Measurements from ENCODE around the gene HBEGF. TPM values are rescaled to one million over a fixed set of nuclear protein-coding genes. Genes with fewer than 3 reads are reported as not detected.

HBEGF gene
- total and polyA plus RNA-seq, 10 of the 15 experiments (the other 5 are each of a cell fraction or from before 2014, with no cell fraction given), result 0.87 to 3.1 (median 2.1) TPM

DNA sequence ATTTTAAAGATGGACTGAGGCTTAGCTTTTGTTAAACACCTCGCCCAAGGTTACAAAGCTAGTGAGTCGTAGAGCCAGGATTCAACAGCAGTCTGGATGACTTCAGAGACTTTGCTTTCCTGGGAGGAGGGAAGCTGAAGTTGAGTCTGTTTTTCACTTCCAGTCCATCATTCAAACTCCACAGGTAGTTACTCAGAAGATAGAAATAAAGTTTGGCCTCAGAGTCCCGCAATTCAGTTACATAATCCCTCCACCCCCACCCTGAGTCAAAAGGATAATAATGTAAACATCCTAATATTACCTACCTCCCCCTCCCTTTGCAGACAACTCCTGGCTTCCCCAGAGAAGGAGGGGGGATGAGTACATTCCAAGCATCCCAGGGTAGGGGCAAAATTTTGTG is 8.1 kb downstream of the HBEGF start:
- ATAC-seq, result no peak
- no peaks in the 10 kb centered on the region; a peak in 2 of 4 replicates for H3K36me3 ChIP-seq (ENCODE audit: control insufficient read depth in 2 of 2, insufficient read depth in 2 of 2, low read length in 1 of 2)
- intact Hi-C loops (cut with micrococcal nuclease; ENCODE audit: unreplicated experiment) (no loop called here), in situ Hi-C loops (cut with MboI) (no loop called here)
- 95% methylated on average over 3 of the region's 3 CpGs for WGBS (ENCODE audit: insufficient coverage, insufficient replicate concordance, low lambda C conversion rate, missing lambda C conversion rate)
- POLR2A ChIA-PET, result no interaction called here
- no peak for FAIRE-seq
- TF ChIP-seq ZNF217 (IDR thresholded peaks at IDR 0.05) (no peak), ZNF24 (IDR thresholded peaks at IDR 0.05) (no peak), RELB (IDR thresholded peaks at IDR 0.05; ENCODE audit: low read depth) (no peak), IRF4 (IDR thresholded peaks at IDR 0.05; ENCODE audit: low read depth, low read length) (no peak), USF2 (IDR thresholded peaks at IDR 0.05; ENCODE audit: borderline replicate concordance, low read depth, low read length) (no peak), SRF (IDR thresholded peaks at IDR 0.05; ENCODE audit: low read depth in 2 of 2, low read length in 2 of 2) (no peak), MXI1 (IDR thresholded peaks at IDR 0.05; ENCODE audit: low read depth, low read length) (no peak)
- DNase-seq (ENCODE audit: low read depth, low spot score), result no peak
- BruUV-seq (replicated peaks), result no TSS peak
- no peak overlapping the region for H3K27ac ChIP-seq (ENCODE audit: control insufficient read depth, insufficient read depth)
- no peaks in the 10 kb centered on the region for H3K9me3 ChIP-seq (replicated peaks; ENCODE audit: control insufficient read depth, insufficient read depth, low read length)
- no peaks in the 10 kb centered on the region for H3K27me3 ChIP-seq (replicated peaks in 1 of 2; ENCODE audit: control insufficient read depth in 2 of 2, insufficient read depth in 2 of 2, low read length in 1 of 2)
- no peaks in the 10 kb centered on the region for H4K20me1 ChIP-seq (ENCODE audit: control insufficient read depth, insufficient read depth)
- H3K4me3 ChIP-seq, result no peak overlapping the region
- SMC1A ChIA-PET (ENCODE audit: uncharacterized antibody, unreplicated experiment), result interaction anchor here (1.4 to 2.4 kb wide), 2 partner anchors 9 to 10 kb away, joined by 5 to 10 read pairs; partner anchors contain the start of gene HBEGF
- RAD21 ChIA-PET (ENCODE audit: unreplicated experiment), result interaction anchor here (1.3 to 1.6 kb wide), 2 partner anchors 13 to 94 kb away, joined by 3 to 6 read pairs; no protein-coding TSS in a partner anchor
- H3K4me2 ChIP-seq (ENCODE audit: control insufficient read depth, insufficient read depth), result no peak overlapping the region; the same call in 1 of the 2 replicates
- H3K9ac ChIP-seq (ENCODE audit: control insufficient read depth, insufficient read depth, low read length), result no peak overlapping the region
- CTCF ChIA-PET, result interaction anchor here (1.0 to 2.0 kb wide), 4 partner anchors 8 to 94 kb away, joined by 4 to 5 read pairs (median 4); partner anchors contain the start of gene HBEGF
- peaks cover 3% of the 10 kb centered on the region for H3K79me2 ChIP-seq (ENCODE audit: control insufficient read depth, insufficient read depth, low read length)
- peaks cover 33% of the 10 kb centered on the region for H3K4me1 ChIP-seq (ENCODE audit: control insufficient read depth, insufficient read depth, low read length)
- no peak overlapping the region for H2AFZ ChIP-seq (ENCODE audit: control insufficient read depth, low read depth, low read length)

Data from GM12878 (cell line).